GM18870 (cell line): ENCODE measurements around the gene PRKD1.
"Not testable (repeated sequence)": the region's sequence is repeated elsewhere in the genome, so short reads cannot be mapped to it uniquely, and the experiment has no call there.

Experiments used
- ATAC-seq: cut with Tn5 transposase; IDR thresholded peaks from one replicate; pipeline ENCODE4 v1.9.1; 2021; ENCODE audit warnings: moderate library complexity; ENCODE audit not compliant: unreplicated experiment

The PRKD1 gene

DNA sequence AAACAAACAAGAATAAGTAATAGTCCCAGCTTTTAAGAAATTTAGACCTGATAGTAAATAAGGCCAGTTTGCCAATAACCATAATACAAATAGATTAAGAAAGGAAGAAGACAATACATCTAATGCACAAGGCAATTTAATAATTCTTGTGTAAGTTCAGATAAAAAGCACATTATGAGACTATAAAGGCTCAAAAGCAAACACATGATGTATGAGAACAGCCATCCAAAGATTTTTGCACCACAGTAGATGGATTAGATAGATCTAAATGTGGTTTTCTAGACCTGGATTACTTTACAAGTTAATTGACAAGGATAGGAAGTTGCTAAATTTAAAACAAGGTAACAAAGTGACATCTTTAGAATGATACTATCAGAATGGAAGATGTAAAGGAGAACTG is 125.4 kb downstream of the PRKD1 start:
- ATAC-seq = no peak

DNA sequence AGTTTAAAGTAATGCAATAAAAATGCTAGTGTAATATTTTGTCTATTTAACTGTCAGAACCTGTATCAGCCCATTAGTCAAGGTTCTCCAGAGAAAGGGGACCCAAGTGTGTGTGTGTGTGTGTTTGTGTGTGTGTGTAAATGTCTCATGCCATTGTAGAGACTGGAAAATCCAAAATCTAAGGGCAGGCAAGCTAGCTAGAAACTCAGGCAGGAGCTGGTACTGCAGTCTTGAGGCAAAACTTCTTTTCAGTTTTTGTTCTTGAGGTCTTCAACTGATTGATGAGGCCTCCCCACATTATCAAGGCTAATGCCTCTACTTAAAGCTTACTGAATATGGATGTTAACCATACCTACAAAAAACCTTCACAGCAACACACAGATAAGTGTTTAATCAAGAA is 126.7 kb downstream of the PRKD1 start:
- no peak for ATAC-seq

DNA sequence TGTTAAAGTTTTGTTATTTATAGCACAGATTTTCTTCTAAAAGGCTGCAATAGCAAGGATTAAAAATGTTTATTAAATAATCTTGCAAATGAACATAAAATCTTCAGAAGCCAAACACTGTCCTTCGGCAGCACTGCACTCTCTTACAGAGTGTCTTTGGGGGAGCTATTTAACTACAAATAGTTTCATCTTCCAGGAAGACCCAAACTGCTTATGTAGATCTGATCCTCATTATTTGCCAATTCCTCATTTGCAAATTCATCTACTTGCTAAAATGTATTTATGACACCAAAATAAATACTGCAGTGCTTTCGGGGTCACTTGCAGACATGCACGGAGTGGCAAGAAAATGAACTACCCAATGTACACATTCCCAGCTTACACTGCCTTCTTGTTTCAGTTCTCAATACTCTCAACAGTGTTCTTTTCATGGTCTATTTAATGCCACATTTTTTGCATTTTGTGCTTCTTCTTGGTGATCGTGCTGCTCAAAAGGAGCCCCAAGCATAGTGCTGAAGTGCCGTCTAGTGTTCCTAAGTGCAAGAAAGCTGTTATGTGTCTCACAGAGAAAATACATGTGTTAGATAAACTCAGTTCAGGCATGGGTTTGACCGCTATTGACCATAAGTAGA is 128.1 kb downstream of the PRKD1 start:
- ATAC-seq = peak; percentile 80

DNA sequence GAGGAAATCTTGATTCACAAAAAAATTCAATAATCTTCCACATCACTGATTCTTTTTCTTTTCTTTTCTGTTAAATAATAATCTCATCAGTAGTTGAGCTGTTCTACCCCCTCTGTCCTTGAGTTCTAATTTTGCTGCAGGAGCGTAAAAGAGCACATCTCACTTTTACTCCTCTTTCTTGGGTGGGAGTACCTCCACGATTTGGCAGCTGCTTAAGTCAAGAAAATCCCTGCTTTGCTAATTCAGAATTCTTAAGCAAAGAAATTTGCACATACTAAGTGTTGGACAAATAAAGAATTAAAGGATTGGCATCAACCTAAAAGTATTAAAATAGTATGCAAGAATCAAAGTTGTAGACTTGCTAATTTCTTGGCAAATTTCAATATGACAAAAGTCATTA is 128.8 kb downstream of the PRKD1 start:
- ATAC-seq = no peak

DNA sequence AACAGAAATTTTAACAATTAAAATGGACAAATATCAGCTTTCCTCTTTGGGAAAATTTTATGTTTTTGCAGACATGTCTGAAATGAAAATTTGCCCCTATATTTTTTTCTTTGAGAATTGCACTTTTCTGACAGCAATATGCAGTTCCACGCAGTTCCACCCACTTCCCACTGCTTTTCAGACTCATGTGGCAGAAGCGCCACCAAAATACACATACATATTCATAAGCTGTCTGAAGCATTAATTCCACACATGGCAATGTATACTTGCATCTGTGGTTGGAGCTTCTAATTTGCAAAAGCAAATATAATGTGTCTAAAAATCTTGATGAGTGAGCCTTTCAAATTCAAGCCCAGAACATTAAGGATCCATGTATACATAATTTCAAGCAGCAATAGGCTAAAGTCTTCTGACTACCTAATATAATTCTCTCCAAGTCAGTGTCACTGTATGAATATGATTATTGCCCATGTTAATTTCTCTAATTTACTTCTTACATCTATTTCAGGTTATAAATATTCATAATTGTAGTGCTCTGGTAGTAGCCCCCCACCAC is 129.5 kb downstream of the PRKD1 start:
- no peak for ATAC-seq

DNA sequence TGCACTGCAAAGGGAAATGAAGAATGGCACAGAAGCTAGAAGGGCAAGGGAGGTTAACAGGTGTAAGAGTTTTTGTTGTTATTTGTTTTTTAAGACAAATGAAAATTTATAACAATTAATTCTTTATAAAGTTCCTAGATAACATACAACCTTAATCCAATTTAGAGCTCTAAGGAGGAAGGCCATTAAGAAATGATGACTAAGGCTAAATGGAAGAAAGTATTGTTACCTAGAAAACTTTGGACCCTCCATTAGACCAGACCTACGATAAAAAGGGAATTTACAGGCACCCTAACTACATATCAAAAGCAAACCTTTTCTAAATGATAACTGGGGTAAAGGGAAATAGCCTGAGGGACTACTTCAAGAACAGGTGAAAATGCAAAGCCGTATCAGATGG is 130.8 kb downstream of the PRKD1 start:
- ATAC-seq = no peak

DNA sequence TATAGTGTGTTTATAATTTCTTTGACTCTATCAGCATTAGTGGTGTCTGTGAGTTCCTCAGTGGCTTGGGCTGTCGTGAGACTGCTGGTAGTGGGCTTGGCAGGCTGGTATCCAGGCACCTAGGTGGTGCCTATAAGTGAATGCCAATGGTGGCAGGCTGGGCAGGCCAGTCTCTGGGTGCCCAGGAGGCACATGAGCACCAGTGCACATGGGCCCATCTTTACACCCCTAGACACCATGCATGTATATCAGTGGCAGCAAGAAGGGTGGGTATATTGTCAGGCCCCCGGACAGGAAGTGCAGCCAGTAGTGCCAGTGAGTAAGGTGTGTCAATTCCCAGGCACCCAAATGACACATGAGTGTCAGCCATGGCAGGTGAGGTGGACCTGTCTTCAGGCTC is 138.2 kb downstream of the PRKD1 start:
- no peak for ATAC-seq

DNA sequence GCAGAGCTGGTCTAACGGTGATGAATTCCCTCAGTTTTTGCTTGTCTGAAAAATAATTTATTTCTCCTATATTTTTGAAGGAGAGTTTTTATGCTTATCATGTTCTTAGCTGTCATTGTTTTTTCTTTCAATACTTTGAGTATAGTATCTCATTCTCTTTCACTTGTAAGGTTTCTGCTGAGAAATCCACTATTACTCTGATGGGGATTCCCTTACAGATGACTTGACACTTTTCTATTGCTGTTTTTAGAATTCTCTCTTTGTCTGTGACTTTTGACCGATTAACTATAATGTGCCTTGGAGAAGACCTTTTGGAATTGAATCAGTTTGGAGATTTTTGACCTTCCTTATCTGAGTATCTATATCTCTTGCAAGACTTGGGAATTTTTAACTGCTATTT is 139.6 kb downstream of the PRKD1 start:
- no peak for ATAC-seq

DNA sequence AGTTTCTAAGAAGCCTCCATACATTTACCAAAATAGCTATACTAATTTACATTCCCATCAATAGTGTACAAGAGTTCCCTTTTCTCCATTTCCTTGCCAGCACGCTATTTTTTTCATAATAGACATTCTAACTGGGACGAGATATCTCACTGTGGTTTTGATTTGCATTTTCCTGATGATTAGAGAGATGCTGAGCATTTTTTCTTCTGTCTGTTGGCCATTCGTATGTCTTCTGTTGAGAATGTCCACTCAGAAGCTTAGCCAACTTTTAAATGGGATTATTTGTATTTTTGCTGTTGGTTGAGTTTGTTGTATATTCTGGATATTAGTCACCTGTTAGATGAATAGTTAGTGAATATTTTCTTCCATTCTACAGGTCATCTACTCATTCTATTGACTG is 144.1 kb downstream of the PRKD1 start:
- ATAC-seq = no peak

DNA sequence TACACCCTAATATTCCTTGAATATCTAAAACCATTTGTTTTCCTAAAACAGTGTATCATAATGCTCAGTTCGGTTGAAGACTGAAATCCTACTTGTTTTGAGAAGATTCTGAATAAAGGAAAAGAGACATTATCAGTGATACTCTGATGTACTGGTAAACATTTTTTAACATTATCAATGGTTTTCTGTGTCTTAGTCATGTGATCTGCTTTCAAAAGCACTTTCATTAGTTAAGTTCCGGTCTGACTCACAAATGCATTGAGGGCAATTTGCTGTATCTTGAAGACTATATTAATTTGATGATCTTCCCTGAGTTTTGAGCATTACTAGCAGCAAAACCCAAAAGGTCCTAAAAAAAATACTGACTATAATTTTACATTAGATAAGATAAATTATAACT is 145.6 kb downstream of the PRKD1 start:
- no peak for ATAC-seq

DNA sequence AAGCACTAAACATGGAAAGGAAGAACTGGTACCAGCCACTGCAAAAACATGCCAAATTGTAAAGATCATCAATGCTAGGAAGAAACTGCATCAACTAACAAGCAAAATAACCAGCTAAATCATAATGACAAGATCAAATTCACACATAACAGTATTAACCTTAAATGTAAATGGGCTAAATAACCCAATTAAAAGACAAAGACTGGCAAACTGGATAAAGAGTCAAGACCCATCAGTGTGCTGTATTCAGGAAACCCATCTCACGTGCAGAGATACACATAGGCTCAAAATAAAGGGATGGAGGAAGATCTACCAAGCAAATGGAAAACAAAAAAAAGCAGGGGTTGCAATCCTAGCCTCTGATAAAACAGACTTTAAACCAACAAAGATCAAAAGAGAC is 150.5 kb downstream of the PRKD1 start:
- ATAC-seq = not testable (repeated sequence)

DNA sequence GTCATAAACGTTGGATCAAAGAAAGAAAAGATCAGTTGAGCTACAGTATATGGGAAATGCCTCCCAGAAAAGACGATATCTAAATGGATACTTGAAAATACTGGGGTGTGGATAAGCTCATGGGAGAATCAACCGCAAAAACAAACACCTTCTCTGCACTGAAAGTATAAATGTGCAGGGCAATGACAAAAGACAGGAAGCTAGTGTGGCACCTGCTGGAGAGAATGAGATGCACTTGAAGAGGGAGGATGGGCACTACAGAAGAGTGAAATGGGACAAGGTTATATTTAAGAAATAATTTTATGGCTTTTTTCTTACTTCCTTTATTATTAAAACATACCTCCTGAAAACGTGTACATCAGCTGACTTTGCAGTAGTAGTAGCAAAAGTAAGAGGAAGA is 153.7 kb downstream of the PRKD1 start:
- no peak for ATAC-seq

DNA sequence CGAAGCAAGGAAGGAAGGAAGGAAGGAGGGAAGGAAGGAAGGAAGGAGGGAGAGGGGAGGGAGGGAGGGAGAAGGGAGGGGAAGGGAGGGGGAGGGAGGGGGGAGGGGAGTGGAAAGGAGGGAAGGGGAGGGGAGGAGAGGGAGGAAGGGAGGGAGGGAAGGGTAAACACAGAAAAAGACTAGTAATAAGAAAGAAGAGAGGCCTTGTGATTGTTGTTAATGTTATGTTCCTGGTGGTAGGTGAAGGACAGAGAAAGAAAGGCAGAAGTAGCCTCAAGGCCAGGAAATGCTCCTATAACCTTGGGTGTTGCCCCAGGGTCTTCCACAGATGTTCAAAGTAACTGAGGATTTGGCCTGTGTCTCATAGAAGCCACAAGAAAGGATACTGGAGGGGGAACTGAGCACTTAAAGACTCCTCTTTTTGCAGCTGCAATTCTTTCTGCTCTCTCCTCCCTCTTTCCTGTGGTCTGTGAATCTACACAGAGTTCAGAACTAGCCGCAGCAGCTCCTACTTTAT is 164.2 kb downstream of the PRKD1 start:
- ATAC-seq = no peak

DNA sequence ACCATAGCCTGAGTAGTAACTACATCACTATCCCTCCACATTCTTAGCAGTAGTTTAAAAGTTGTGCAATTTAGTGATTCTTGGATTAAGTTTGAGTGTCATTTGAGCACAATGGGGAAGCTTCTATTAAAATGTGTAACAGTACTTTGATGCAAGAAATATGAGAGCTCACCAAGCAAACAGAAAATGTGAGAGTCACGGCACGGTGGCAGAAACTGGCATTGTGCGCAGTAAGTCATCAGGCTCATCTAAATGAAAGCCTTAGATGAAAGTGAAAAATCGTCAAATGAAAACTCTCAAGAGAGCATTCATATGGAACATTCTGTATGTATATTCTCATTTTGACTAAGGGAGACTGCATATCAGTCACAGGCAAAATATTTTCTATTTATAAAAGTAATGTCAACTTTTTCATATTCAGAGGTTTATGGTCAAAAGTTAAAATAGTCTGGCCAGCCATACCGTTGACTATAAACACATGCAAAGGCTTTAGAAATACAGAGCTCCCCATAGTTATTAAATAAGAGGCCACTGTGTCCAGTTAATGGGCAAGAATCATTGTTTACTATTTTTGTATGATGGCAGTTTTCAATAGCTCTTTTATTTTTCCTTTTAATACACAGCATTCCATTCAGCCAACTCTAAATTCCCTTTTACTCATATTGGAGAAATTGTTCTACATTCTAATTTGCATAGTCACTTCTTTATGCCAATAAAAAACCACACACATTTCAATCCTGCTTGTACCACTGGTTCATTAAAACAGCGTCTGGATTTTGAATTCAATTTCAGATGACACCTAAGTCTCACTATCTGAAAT is 167.9 kb downstream of the PRKD1 start:
- ATAC-seq = peak; percentile 95

DNA sequence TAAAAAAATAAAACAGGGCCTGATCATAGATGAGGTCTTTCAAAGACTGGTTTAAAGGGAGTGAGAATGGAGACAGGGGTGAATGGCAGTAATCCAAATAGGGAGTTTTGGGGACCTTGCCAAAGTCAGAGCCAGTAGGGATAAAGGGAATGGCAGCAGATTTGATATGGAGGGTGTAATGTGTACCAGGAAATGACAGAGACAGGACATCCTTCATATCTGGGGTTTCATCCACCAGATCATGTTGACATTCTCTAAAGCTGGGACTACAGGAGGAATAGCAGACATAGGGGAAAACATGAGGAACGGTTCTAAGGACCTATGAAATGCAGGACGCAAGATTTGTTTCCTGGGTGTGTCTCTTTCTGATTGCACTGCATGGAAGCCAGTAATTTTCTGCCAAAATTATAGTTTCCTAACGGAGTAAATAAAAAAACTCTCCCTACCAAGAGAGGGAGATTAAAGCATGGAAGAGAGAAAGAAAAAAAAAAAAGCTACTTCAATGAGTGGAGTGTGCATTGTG is 169.9 kb downstream of the PRKD1 start:
- no peak for ATAC-seq

DNA sequence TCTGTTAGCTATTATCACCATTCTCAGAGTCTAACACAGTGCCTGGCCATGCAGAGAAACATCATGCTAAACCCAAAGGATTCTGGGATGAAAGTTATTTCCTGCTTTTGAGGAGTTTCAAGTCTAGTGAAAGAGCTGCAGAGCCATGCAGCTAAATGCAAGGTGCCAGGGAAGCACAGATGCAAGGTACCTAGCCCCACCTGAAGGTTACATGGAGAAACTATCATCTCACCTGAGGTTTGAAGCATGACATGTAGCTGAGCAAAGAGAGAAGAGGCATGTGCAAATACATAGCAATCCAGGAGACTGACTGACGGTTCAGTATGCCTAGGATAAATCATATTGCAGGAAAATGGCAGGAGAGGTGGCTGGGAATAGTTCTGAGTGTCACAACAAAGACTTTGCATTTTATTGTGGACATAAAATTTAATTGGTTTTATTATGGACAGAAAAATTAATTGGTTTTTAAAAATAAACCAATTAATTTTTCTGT is 170.4 kb downstream of the PRKD1 start:
- ATAC-seq = no peak

DNA sequence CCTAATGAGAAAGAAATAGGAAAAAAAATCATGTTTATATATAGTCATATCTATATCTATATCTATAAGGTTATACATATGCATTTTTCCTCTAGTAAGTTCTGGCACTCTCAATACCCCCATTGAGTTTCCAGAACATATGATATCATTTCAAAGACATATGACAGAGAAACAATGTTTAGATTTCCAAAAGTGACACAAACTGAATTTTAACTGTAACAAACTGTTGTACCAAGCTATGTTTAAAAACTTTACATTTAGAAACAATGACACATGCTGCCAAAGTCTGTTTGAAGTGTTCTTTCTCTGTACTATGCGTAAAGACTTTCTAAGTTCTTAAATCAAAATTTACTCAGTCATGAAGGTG is 171.6 kb downstream of the PRKD1 start:
- ATAC-seq = no peak

DNA sequence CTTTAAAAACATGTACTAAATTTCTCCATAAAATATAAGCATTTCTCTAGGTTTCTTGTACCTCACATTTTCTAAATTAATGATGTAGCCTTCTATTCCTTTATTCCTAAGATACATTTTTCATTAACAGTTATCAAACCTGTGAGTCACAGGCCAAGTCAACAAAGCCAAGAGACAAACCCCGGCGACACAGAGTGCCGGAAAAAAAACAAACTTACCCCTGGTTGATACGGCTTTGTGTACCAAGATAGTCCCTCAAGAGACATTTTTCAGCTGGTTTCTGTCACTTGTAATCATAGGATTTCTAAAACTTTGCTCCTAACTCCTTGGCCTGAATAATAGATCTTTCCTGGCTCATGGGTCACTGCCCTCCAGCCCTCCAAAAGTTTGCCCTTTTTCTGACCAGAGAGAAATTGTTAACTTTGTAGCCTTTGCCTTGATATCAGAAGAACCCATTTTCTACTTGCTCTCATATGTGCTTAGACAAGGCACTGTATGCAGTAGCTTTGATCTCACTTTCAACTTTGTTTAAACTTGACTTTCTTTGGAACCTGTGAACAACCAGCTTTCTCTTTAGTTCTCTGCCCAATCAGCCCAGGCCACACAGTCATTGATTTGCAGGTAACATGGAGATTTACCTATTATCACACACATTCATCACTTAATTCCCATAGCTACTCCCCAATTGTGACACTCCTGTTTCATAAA is 172.2 kb downstream of the PRKD1 start:
- no peak for ATAC-seq

DNA sequence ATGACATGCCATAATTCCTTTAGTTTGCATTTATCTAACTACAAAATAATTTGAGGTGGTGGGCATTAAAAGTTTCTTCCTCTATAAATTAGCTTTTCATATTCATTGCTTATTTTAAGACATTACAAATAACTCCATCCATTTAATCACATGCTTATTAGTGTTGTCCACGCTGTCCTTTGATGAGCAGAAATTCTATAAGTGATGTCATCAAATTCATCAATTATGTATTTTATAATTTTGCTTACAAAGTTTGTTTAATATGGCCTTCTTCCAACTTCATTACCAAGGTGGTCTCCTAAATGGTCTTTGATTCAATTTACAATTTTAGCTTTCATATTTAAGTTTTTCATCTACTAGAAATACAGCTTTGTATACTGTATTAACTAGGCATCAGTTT is 173.5 kb downstream of the PRKD1 start:
- no peak for ATAC-seq

DNA sequence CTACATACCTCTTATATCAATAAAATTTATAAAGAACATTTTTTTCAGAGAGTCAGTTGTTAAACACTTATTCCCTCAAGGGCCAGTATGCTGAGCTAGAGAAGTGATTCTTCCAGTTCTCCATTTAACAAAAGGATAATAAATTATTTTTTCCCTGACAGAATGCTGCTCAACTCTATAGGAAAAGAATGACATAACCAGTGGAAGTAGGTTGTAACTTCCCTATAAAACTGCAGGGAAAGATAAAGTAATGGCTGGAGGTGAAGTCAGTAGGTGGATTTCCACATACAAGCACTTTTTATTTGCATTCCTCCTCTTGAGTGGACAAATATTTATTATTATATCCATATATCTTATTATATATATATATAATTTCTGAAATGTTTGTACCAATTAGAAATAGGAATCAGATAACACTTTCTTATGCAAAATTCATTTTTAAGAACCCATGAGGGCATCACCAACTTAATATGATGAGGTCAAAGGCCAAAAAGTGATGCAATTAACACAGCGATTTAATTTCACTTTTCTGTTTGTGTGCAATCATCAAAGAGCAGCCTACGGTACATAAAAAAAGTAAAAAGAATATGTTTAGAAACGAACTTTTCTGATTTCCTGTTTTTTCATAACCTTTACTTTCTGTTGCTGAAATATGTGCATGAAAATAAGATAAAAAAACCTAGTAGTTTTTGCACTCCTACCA is 175.3 kb downstream of the PRKD1 start:
- ATAC-seq = no peak

DNA sequence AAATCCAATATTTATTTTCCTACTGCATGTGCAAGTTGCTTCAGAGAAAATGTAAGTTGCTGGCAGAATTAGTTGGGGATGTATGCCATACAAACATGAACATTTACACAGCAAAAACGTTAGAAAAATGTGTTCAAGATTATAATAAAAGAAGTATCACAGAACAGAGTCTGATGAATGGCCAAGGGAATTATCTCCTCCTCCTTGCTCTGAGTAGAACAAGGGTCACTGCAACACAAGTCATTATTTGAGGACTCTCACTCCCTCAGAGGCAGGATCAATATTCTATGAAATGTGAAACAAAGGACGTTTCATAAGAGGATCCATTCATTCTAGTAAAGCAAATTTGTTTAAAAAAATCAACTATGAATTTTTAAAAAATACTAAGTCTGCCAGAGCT is 177.8 kb downstream of the PRKD1 start:
- no peak for ATAC-seq
